Lower leg skin (tissue), 3 donors: Measurements from ENCODE around the gene STK10.

Experiments used
- POLR2A ChIP-seq, 2 donors: fragments of 450-650 bp; IDR thresholded peaks; one replicate each; pipeline ENCODE4 v1.6.1; 2016 to 2017; ENCODE audit warnings: antibody characterized with exemption in 2 of 2, mild to moderate bottlenecking in 1 of 2, moderate library complexity in 1 of 2
- TF ChIP-seq, protein P1 (sequence below), 3 donors: fragments of 450-650 bp; IDR thresholded peaks; one replicate each; pipeline ENCODE4 v1.5.1; 2016; ENCODE audit warnings: antibody characterized with exemption in 3 of 3, mild to moderate bottlenecking in 3 of 3, moderate library complexity in 2 of 3

DNA sequence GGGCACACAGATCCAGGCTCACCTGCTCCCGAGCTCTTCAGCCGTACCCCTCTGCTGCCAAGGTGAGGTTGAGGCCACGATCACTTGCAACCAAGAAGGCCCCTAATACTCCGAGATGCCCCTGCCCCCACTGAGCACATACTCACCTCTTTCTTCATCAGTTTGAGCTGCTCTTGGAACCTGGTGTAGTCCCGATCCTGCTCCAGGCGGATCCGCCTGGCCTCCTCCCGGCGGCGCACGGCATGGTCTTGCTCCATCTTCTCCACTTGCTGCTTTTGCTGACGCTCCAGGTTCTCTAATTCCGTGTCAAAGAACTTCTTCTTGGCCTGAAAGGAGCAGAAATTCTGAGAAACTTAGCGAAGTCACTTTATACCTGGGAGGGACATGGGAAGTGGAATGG is 105.8 kb downstream of the STK10 start:
- TF ChIP-seq POLR2A (IDR thresholded peaks at IDR 0.05): no peak
- TF ChIP-seq, protein P1, sequence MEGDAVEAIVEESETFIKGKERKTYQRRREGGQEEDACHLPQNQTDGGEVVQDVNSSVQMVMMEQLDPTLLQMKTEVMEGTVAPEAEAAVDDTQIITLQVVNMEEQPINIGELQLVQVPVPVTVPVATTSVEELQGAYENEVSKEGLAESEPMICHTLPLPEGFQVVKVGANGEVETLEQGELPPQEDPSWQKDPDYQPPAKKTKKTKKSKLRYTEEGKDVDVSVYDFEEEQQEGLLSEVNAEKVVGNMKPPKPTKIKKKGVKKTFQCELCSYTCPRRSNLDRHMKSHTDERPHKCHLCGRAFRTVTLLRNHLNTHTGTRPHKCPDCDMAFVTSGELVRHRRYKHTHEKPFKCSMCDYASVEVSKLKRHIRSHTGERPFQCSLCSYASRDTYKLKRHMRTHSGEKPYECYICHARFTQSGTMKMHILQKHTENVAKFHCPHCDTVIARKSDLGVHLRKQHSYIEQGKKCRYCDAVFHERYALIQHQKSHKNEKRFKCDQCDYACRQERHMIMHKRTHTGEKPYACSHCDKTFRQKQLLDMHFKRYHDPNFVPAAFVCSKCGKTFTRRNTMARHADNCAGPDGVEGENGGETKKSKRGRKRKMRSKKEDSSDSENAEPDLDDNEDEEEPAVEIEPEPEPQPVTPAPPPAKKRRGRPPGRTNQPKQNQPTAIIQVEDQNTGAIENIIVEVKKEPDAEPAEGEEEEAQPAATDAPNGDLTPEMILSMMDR (IDR thresholded peaks at IDR 0.05): no peak
